Neural progenitor cell (in vitro differentiated cells): ENCODE results near the gene CD74.

ENCODE experiments used
- CTCF ChIP-seq: fragments of 200-600 bp; sonication (generic); IDR thresholded peaks from 2 replicates; pipeline ENCODE4 v1.5.1; 2017; ENCODE audit warnings: antibody characterized with exemption, mild to moderate bottlenecking
- EZH2 ChIP-seq: fragments of 200-600 bp; sonication (generic); IDR thresholded peaks from 2 replicates; pipeline ENCODE4 v1.6.1; 2017; ENCODE audit warnings: antibody characterized with exemption, mild to moderate bottlenecking, moderate library complexity
- EZH2phosphoT487 ChIP-seq: fragments of 200-600 bp; sonication (generic); IDR thresholded peaks from 2 replicates; pipeline ENCODE4 v1.6.1; 2017; ENCODE audit warnings: antibody characterized with exemption

GRCh38 chr5:150404941-150405816 is 7.5 kb downstream of the CD74 start:
- TF ChIP-seq CTCF (no peak), EZH2 (no peak), EZH2phosphoT487 (no peak)
